Inflammatory macrophage treated with lipopolysaccharide for 1 hour (primary cell): ENCODE measurements around the gene ARFGAP1.

ENCODE experiments used
- DNase-seq, 2 donors: peaks; one replicate each; pipeline ENCODE4 v3.0.0-alpha.2; 2020 to 2022

ARFGAP1 gene

GRCh38 chr20:63310265-63310991 is 37.8 kb downstream of the ARFGAP1 start:
- DNase-seq = no peak

- DNase-seq = no peak
Measured at GRCh38 chr20:63311186-63311832, 38.7 kb downstream of the ARFGAP1 start.

GRCh38 chr20:63311833-63312243 is 39.2 kb downstream of the ARFGAP1 start:
- no peak for DNase-seq

GRCh38 chr20:63312273-63312672 is 39.7 kb downstream of the ARFGAP1 start:
- DNase-seq = no peak

GRCh38 chr20:63312690-63313348 is 40.2 kb downstream of the ARFGAP1 start:
- no peak for DNase-seq

- DNase-seq = no peak
Measured at GRCh38 chr20:63313349-63314014, 40.9 kb downstream of the ARFGAP1 start.

GRCh38 chr20:63314015-63314471 is 41.4 kb downstream of the ARFGAP1 start:
- no peak for DNase-seq

- no peak for DNase-seq
Measured at GRCh38 chr20:63314566-63315239, 42.1 kb downstream of the ARFGAP1 start.

- no peak for DNase-seq
Measured at GRCh38 chr20:63315240-63315689, 42.7 kb downstream of the ARFGAP1 start.

- DNase-seq = no peak
Measured at GRCh38 chr20:63315731-63316491, 43.3 kb downstream of the ARFGAP1 start.

- no peak for DNase-seq
Measured at GRCh38 chr20:63316502-63316921, 43.9 kb downstream of the ARFGAP1 start.

- DNase-seq = no peak
Measured at GRCh38 chr20:63317061-63317460, 44.4 kb downstream of the ARFGAP1 start.

GRCh38 chr20:63317601-63318291 is 45.1 kb downstream of the ARFGAP1 start:
- no peak for DNase-seq

GRCh38 chr20:63318391-63319163 is 46.0 kb downstream of the ARFGAP1 start:
- DNase-seq = no peak

- DNase-seq = no peak
Measured at GRCh38 chr20:63319164-63320040, 46.8 kb downstream of the ARFGAP1 start.

- no peak for DNase-seq
Measured at GRCh38 chr20:63320041-63320511, 47.5 kb downstream of the ARFGAP1 start.

- DNase-seq = no peak
Measured at GRCh38 chr20:63320616-63321147, 48.1 kb downstream of the ARFGAP1 start.

GRCh38 chr20:63321148-63321831 is 48.7 kb downstream of the ARFGAP1 start:
- no peak for DNase-seq
